ENCODE measurements around the gene ABLIM1.
A peak's percentile ranks its signal among the peaks of the same experiment; 100 is the strongest.

ABLIM1 gene

GRCh38 chr10:114517368-114518250 is 140.5 kb downstream of the ABLIM1 start:
- DNase-seq (ENCODE audit: low read depth), result no peak

- DNase-seq (ENCODE audit: low read depth), result no peak
Observed at GRCh38 chr10:114516356-114516755, 141.7 kb downstream of the ABLIM1 start.

GRCh38 chr10:114515298-114515914 is 142.7 kb downstream of the ABLIM1 start:
- DNase-seq (ENCODE audit: low read depth), result no peak

- DNase-seq (ENCODE audit: low read depth), result no peak
Observed at GRCh38 chr10:114513381-114513792, 144.7 kb downstream of the ABLIM1 start.

GRCh38 chr10:114511881-114512280 is 146.2 kb downstream of the ABLIM1 start:
- no peak for DNase-seq (ENCODE audit: low read depth)

- DNase-seq (ENCODE audit: low read depth), result no peak
Observed at GRCh38 chr10:114508376-114508775, 149.7 kb downstream of the ABLIM1 start.

- no peak for DNase-seq (ENCODE audit: low read depth)
Observed at GRCh38 chr10:114507449-114507848, 150.6 kb downstream of the ABLIM1 start.

GRCh38 chr10:114506871-114507385 is 151.1 kb downstream of the ABLIM1 start:
- no peak for DNase-seq (ENCODE audit: low read depth)

- peak; percentile 36 for DNase-seq (ENCODE audit: low read depth)
Observed at GRCh38 chr10:114504769-114505579, 153.1 kb downstream of the ABLIM1 start.

GRCh38 chr10:114502074-114502473 is 156.0 kb downstream of the ABLIM1 start:
- DNase-seq (ENCODE audit: low read depth), result no peak

- DNase-seq (ENCODE audit: low read depth), result no peak
Observed at GRCh38 chr10:114501650-114502049, 156.4 kb downstream of the ABLIM1 start.

- no peak for DNase-seq (ENCODE audit: low read depth)
Observed at GRCh38 chr10:114500643-114501042, 157.4 kb downstream of the ABLIM1 start.

- no peak for DNase-seq (ENCODE audit: low read depth)
Observed at GRCh38 chr10:114499630-114500190, 158.4 kb downstream of the ABLIM1 start.

- no peak for DNase-seq (ENCODE audit: low read depth)
Observed at GRCh38 chr10:114499116-114499515, 159.0 kb downstream of the ABLIM1 start.

- DNase-seq (ENCODE audit: low read depth), result no peak
Observed at GRCh38 chr10:114498413-114499111, 159.5 kb downstream of the ABLIM1 start.

GRCh38 chr10:114495303-114495702 is 162.8 kb downstream of the ABLIM1 start:
- DNase-seq (ENCODE audit: low read depth), result no peak

GRCh38 chr10:114492351-114493037 is 165.6 kb downstream of the ABLIM1 start:
- no peak for DNase-seq (ENCODE audit: low read depth)

- no peak for DNase-seq (ENCODE audit: low read depth)
Observed at GRCh38 chr10:114491933-114492332, 166.1 kb downstream of the ABLIM1 start.

- DNase-seq (ENCODE audit: low read depth), result no peak
Observed at GRCh38 chr10:114491419-114491818, 166.7 kb downstream of the ABLIM1 start.

- no peak for DNase-seq (ENCODE audit: low read depth)
Observed at GRCh38 chr10:114489521-114490310, 168.4 kb downstream of the ABLIM1 start.

All from GM04504 (cell line).